ENCODE data around the gene MAN1C1.

DNA sequence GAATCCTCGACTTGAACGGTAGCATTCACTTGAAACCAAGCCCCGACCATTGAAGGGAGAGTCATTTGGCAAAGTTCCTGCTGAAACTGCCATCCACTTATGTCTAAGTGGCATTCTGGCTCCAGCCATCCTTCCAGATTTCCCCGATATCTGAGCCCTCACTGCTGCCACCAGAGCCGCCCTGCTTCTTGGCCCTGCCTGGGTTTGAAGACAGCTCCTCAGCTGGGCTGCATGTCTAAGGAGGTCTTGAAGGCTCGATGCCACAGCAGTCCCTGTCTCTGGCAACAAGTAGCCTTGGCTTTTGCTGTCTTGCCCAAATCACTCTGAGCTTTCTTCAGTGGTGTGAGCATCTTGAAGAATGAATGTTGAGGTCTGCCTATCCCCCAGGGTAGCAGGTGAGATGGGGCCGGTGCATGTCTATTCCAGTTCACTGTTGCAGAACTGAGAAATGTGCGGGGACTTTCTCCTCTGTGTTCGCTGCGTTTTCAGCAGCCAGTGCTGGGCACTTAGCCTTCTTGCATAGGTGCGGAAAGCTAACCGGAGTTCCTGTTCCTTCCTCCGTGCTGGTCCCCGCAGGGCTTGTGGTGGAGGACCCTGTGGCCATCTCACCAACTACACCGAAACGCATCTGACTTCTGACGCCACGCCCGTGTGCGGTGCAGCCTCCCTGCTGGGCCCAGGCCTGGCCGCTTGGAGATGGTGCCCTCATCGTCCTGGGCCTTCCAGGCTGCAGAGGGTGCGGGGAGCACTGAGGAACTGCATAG lies 29.2 kb downstream of the MAN1C1 start:
- TF ChIP-seq, protein P1, sequence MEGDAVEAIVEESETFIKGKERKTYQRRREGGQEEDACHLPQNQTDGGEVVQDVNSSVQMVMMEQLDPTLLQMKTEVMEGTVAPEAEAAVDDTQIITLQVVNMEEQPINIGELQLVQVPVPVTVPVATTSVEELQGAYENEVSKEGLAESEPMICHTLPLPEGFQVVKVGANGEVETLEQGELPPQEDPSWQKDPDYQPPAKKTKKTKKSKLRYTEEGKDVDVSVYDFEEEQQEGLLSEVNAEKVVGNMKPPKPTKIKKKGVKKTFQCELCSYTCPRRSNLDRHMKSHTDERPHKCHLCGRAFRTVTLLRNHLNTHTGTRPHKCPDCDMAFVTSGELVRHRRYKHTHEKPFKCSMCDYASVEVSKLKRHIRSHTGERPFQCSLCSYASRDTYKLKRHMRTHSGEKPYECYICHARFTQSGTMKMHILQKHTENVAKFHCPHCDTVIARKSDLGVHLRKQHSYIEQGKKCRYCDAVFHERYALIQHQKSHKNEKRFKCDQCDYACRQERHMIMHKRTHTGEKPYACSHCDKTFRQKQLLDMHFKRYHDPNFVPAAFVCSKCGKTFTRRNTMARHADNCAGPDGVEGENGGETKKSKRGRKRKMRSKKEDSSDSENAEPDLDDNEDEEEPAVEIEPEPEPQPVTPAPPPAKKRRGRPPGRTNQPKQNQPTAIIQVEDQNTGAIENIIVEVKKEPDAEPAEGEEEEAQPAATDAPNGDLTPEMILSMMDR (IDR thresholded peaks at IDR 0.05), result no peak
- TF ChIP-seq, protein P2, sequence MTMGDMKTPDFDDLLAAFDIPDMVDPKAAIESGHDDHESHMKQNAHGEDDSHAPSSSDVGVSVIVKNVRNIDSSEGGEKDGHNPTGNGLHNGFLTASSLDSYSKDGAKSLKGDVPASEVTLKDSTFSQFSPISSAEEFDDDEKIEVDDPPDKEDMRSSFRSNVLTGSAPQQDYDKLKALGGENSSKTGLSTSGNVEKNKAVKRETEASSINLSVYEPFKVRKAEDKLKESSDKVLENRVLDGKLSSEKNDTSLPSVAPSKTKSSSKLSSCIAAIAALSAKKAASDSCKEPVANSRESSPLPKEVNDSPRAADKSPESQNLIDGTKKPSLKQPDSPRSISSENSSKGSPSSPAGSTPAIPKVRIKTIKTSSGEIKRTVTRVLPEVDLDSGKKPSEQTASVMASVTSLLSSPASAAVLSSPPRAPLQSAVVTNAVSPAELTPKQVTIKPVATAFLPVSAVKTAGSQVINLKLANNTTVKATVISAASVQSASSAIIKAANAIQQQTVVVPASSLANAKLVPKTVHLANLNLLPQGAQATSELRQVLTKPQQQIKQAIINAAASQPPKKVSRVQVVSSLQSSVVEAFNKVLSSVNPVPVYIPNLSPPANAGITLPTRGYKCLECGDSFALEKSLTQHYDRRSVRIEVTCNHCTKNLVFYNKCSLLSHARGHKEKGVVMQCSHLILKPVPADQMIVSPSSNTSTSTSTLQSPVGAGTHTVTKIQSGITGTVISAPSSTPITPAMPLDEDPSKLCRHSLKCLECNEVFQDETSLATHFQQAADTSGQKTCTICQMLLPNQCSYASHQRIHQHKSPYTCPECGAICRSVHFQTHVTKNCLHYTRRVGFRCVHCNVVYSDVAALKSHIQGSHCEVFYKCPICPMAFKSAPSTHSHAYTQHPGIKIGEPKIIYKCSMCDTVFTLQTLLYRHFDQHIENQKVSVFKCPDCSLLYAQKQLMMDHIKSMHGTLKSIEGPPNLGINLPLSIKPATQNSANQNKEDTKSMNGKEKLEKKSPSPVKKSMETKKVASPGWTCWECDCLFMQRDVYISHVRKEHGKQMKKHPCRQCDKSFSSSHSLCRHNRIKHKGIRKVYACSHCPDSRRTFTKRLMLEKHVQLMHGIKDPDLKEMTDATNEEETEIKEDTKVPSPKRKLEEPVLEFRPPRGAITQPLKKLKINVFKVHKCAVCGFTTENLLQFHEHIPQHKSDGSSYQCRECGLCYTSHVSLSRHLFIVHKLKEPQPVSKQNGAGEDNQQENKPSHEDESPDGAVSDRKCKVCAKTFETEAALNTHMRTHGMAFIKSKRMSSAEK (CRISPR knock-in tag; IDR thresholded peaks at IDR 0.05; ENCODE audit: borderline replicate concordance), result no peak
- no peak for TF ChIP-seq TEAD4 (CRISPR knock-in tag; IDR thresholded peaks at IDR 0.05)

Measured in WTC11 (cell line).